HepG2 (cell line): Measurements from ENCODE around the gene RPP21. TPM values are rescaled to one million over a fixed set of nuclear protein-coding genes. Genes with fewer than 3 reads are reported as not detected.
A peak's percentile ranks its signal among the peaks of the same experiment; 100 is the strongest.

Experiments used
- ARID2 ChIP-seq: sonication (generic); formaldehyde crosslinking; IDR thresholded peaks from 2 replicates; pipeline ENCODE4 v1.8.1; 2022; ENCODE audit warnings: mild to moderate bottlenecking, missing genetic modification reagents, borderline replicate concordance
- DMAP1 ChIP-seq: IDR thresholded peaks from 2 replicates; pipeline ENCODE4 v1.6.1; 2016
- ELF4 ChIP-seq: sonication (generic); formaldehyde crosslinking; IDR thresholded peaks from 2 replicates; pipeline ENCODE4 v1.5.0; 2020; ENCODE audit warnings: missing genetic modification reagents, mild to moderate bottlenecking, moderate library complexity, borderline replicate concordance
- GABPA ChIP-seq, 2 experiments: IDR thresholded peaks; 2 replicates each; pipeline ENCODE4 v1.6.1; 2011 to 2016; ENCODE audit warnings: low read depth in 2 of 2, low read length in 1 of 2, missing biosample characterization in 1 of 2, missing genetic modification characterization in 1 of 2
- HIVEP1 ChIP-seq: sonication (generic); formaldehyde crosslinking; IDR thresholded peaks from 2 replicates; pipeline ENCODE4 v1.4.0; 2020; ENCODE audit warnings: mild to moderate bottlenecking, missing genetic modification reagents
- HMG20A ChIP-seq: IDR thresholded peaks from 2 replicates; pipeline ENCODE4 v1.6.1; 2016; ENCODE audit warnings: borderline replicate concordance
- HNF4G ChIP-seq, 2 experiments: sonication (generic) in 1 of 2; formaldehyde crosslinking in 1 of 2; IDR thresholded peaks; 2 replicates each; pipeline versions ENCODE4 v1.4.0 to v1.6.1; 2011 to 2020; ENCODE audit warnings: borderline replicate concordance in 2 of 2, low read depth in 2 of 2, mild to moderate bottlenecking in 2 of 2, low read length in 1 of 2, missing genetic modification reagents in 1 of 2, moderate library complexity in 1 of 2
- HNRNPUL1 ChIP-seq: fragments of 200-400 bp; formaldehyde crosslinking; IDR thresholded peaks from 2 replicates; pipeline ENCODE4 v1.6.1; 2017; ENCODE audit warnings: low read depth, mild to moderate bottlenecking, low read length, moderate library complexity
- HOXA7 ChIP-seq: sonication (generic); formaldehyde crosslinking; IDR thresholded peaks from 2 replicates; pipeline ENCODE4 v1.8.1; 2022; ENCODE audit warnings: mild to moderate bottlenecking, missing genetic modification reagents, moderate library complexity
- JDP2 ChIP-seq: sonication (generic); formaldehyde crosslinking; IDR thresholded peaks from 2 replicates; pipeline ENCODE4 v1.8.1; 2022; ENCODE audit warnings: missing genetic modification reagents, borderline replicate concordance
- MXI1 ChIP-seq: IDR thresholded peaks from 3 replicates; pipeline ENCODE4 v1.6.1; 2012; ENCODE audit warnings: low read depth, low read length, inconsistent platforms, borderline replicate concordance
- NFYB ChIP-seq: sonication (generic); formaldehyde crosslinking; IDR thresholded peaks from 2 replicates; pipeline ENCODE4 v1.4.0; 2020; ENCODE audit warnings: missing genetic modification reagents
- RFXAP ChIP-seq: sonication (generic); formaldehyde crosslinking; IDR thresholded peaks from 2 replicates; pipeline ENCODE4 v1.4.0; 2020; ENCODE audit warnings: missing genetic modification reagents, borderline replicate concordance
- UBTF ChIP-seq: sonication (generic); formaldehyde crosslinking; IDR thresholded peaks from 2 replicates; pipeline ENCODE4 v1.4.0; 2020; ENCODE audit warnings: mild to moderate bottlenecking, missing genetic modification reagents
- ZNF235 ChIP-seq: sonication (generic); formaldehyde crosslinking; IDR thresholded peaks from 2 replicates; pipeline ENCODE4 v1.8.1; 2023; ENCODE audit warnings: mild to moderate bottlenecking, missing genetic modification reagents, borderline replicate concordance
- ZNF253 ChIP-seq: sonication (generic); formaldehyde crosslinking; IDR thresholded peaks from 2 replicates; pipeline ENCODE4 v1.8.0; 2022; ENCODE audit warnings: mild to moderate bottlenecking, missing genetic modification reagents, borderline replicate concordance
- ZNF260 ChIP-seq: sonication (generic); formaldehyde crosslinking; IDR thresholded peaks from 2 replicates; pipeline ENCODE4 v1.4.0; 2020; ENCODE audit warnings: missing genetic modification reagents, low read depth, mild to moderate bottlenecking, borderline replicate concordance
- ZNF414 ChIP-seq: sonication (generic); formaldehyde crosslinking; IDR thresholded peaks from 2 replicates; pipeline ENCODE4 v1.5.0; 2020; ENCODE audit warnings: missing genetic modification reagents
- ZNF546 ChIP-seq: sonication (generic); formaldehyde crosslinking; conservative IDR thresholded peaks from 2 replicates; pipeline ENCODE4 v1.8.1; 2023; ENCODE audit warnings: mild to moderate bottlenecking, missing genetic modification reagents
- ZNF572 ChIP-seq: sonication (generic); formaldehyde crosslinking; IDR thresholded peaks from 2 replicates; pipeline ENCODE4 v1.5.1; 2020; ENCODE audit warnings: mild to moderate bottlenecking, missing genetic modification reagents
- ZNF781 ChIP-seq: sonication (generic); formaldehyde crosslinking; IDR thresholded peaks from 2 replicates; pipeline ENCODE4 v1.5.1; 2020; ENCODE audit warnings: borderline replicate concordance, mild to moderate bottlenecking, missing genetic modification reagents; ENCODE audit errors: not compliant biosample characterization
- ZNF891 ChIP-seq: sonication (generic); formaldehyde crosslinking; IDR thresholded peaks from 2 replicates; pipeline ENCODE4 v1.5.0; 2020; ENCODE audit warnings: mild to moderate bottlenecking, missing genetic modification reagents
- polyA plus RNA-seq, 8 experiments: library from polyadenylated mRNA; depleted of rRNA in 3 of 8; stranded (reverse) in 7 of 8; unstranded in 1 of 8; fragments of >200 nt; fragmentation: Illumina TruSeq in 4 of 8; extraction: Trizol in 4 of 8; gene quantifications; 2 replicates each; pipeline versions ENCODE4 v1.2.1 to v1.2.3, GENCODE V29; 2011 to 2016; ENCODE audit warnings: low read depth in 4 of 8, missing spikeins in 1 of 8, mixed read lengths in 1 of 8; ENCODE audit not compliant: insufficient read depth in 1 of 8
- total RNA-seq, 5 experiments: library from RNA; depleted of rRNA; stranded (reverse); fragments of >200 nt; fragmentation: Illumina TruSeq; extraction: Trizol; gene quantifications; 2 replicates each; pipeline ENCODE4 v1.2.3, GENCODE V29; 2016; ENCODE audit warnings: low read depth in 1 of 5
- TF ChIP-seq, protein P1 (sequence below): sonication (generic); formaldehyde crosslinking; IDR thresholded peaks from 2 replicates; pipeline ENCODE4 v1.8.0; 2022; ENCODE audit warnings: low read depth, missing genetic modification reagents

The RPP21 gene
- total and polyA plus RNA-seq, 2 of the 13 experiments (the other 11 are each of a cell fraction or from before 2014, with no cell fraction given): 53.1 to 72.3 TPM

DNA sequence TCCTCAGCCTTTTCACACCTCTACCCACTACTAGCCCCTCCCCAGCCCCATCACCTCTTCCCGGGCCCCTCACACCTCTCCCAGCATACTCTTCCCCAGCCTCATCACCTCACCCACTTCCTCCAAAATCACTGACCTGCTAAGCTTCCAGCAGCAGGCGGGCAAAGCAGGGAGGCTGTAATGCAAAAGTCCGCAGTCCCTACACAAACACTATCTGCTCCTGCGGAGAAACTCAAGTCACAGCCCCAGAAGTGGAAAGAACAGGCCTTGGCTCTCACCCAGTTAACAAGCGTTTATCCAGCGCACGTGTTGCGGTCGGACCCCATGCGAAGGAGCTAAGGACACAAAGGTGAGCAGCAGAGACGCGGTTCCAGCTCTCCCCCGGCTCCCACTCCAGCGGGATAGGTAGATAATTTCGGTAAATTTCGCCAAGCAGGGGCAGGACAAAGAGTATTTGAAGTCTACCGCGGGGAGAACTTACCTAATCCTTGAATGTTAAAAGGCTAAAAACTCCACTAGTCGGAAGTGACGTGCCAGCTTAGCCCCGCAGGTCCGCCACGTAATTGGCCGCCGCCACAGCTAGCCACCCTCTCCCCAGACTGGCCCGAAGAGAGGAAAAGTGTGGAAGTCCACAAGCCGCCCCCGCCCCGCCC lies 19.0 kb upstream of the RPP21 start (continued):
- TF ChIP-seq GABPA (IDR thresholded peaks at IDR 0.05; ENCODE audit: low read depth, low read length) (peak; percentile 68), GABPA (CRISPR knock-in tag; IDR thresholded peaks at IDR 0.05; ENCODE audit: low read depth) (peak; percentile 75), HMG20A (CRISPR knock-in tag) (no peak), HNRNPUL1 (no peak), NFYB (CRISPR knock-in tag) (peak; percentile 57), UBTF (peak; percentile 83; the same call in 1 of the 2 replicates), RFXAP (CRISPR knock-in tag) (peak; percentile 71), HNF4G (IDR thresholded peaks at IDR 0.05; ENCODE audit: borderline replicate concordance, low read depth, low read length) (no peak), HNF4G (CRISPR knock-in tag; IDR thresholded peaks at IDR 0.05; ENCODE audit: borderline replicate concordance, low read depth) (peak; percentile 32; the same call in 1 of the 2 replicates), ZNF253 (peak; percentile 59; the same call in 1 of the 2 replicates), ELF4 (CRISPR knock-in tag) (peak; percentile 93), ZNF572 (CRISPR knock-in tag) (no peak), DMAP1 (CRISPR knock-in tag) (peak; percentile 69; the same call in 1 of the 2 replicates), ZNF260 (0 out of 2 replicates have a peak, but pooled peaks have one; percentile 79), JDP2 (CRISPR knock-in tag) (peak; percentile 15; the same call in 1 of the 2 replicates), ZNF546 (CRISPR knock-in tag) (peak; percentile 84; the same call in 1 of the 2 replicates), ZNF781 (CRISPR knock-in tag) (peak; percentile 12), ZNF414 (CRISPR knock-in tag) (peak; percentile 98), ZNF235 (CRISPR knock-in tag) (no peak), MXI1 (peak; percentile 90; the same call in 1 of the 3 replicates), HIVEP1 (0 out of 2 replicates have a peak, but pooled peaks have one; percentile 11), ARID2 (CRISPR knock-in tag) (peak; percentile 94; the same call in 1 of the 2 replicates), ZNF891 (CRISPR knock-in tag) (peak; percentile 27), HOXA7 (CRISPR knock-in tag) (peak; percentile 73; the same call in 1 of the 2 replicates)
- TF ChIP-seq, protein P1, sequence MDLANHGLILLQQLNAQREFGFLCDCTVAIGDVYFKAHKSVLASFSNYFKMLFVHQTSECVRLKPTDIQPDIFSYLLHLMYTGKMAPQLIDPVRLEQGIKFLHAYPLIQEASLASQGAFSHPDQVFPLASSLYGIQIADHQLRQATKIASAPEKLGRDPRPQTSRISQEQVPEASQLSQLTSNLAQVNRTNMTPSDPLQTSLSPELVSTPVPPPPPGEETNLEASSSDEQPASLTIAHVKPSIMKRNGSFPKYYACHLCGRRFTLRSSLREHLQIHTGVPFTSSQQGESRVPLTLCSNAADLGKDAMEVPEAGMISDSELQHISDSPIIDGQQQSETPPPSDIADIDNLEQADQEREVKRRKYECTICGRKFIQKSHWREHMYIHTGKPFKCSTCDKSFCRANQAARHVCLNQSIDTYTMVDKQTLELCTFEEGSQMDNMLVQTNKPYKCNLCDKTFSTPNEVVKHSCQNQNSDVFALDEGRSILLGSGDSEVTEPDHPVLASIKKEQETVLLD: no peak
